Keratinocyte (primary cell): ENCODE data around the gene DPH7.

Experiments used
- EZH2 ChIP-seq: IDR thresholded peaks from one replicate; pipeline ENCODE4 v1.6.1; 2012; ENCODE audit warnings: inconsistent platforms, mild to moderate bottlenecking, low read length, moderate library complexity
- TF ChIP-seq, protein P1 (sequence below), 3 experiments: IDR thresholded peaks in 1 of 3; conservative IDR thresholded peaks in 1 of 3; optimal IDR thresholded peaks in 1 of 3; 2 replicates in 2 of 3; 3 replicates in 1 of 3; pipeline versions ENCODE3 to v1.5.1; 2011; ENCODE audit warnings: low read length in 3 of 3, mild to moderate bottlenecking in 3 of 3, moderate library complexity in 2 of 3, control low read depth in 1 of 3, inconsistent platforms in 1 of 3; ENCODE audit not compliant: insufficient read depth in 2 of 3; ENCODE audit errors: extremely low read depth in 1 of 3

GRCh38 chr9:137547687-137548543 lies 30.8 kb downstream of the DPH7 start:
- TF ChIP-seq, protein P1, sequence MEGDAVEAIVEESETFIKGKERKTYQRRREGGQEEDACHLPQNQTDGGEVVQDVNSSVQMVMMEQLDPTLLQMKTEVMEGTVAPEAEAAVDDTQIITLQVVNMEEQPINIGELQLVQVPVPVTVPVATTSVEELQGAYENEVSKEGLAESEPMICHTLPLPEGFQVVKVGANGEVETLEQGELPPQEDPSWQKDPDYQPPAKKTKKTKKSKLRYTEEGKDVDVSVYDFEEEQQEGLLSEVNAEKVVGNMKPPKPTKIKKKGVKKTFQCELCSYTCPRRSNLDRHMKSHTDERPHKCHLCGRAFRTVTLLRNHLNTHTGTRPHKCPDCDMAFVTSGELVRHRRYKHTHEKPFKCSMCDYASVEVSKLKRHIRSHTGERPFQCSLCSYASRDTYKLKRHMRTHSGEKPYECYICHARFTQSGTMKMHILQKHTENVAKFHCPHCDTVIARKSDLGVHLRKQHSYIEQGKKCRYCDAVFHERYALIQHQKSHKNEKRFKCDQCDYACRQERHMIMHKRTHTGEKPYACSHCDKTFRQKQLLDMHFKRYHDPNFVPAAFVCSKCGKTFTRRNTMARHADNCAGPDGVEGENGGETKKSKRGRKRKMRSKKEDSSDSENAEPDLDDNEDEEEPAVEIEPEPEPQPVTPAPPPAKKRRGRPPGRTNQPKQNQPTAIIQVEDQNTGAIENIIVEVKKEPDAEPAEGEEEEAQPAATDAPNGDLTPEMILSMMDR (optimal IDR thresholded peaks at IDR 0.05 in 1 of 3, IDR thresholded peaks at IDR 0.05 in 1 of 3, conservative IDR thresholded peaks at IDR 0.05 in 1 of 3; ENCODE audit: extremely low read depth in 1 of 3, insufficient read depth in 2 of 3, low read length in 3 of 3) = no peak
- no peak for TF ChIP-seq EZH2
